T-helper 17 cell (primary cell): ENCODE data around the gene FAM13A. TPM values are rescaled to one million over a fixed set of nuclear protein-coding genes. Genes with fewer than 3 reads are reported as not detected.

Source experiments
- ATAC-seq: fragments of 150-1000 bp; cut with Tn5 transposase; 2 replicates; pipeline ENCODE4 v1.10.0; 2021; ENCODE audit warnings: mild to moderate bottlenecking, moderate library complexity
- DNase-seq, 3 donors: peaks; one replicate each; pipeline versions ENCODE4 v3.0.0 to v3.0.0-alpha.2; 2020 to 2021
- H3K9me3 ChIP-seq: one replicate; pipeline ENCODE4 v1.7.0; 2013; ENCODE audit warnings: low read length, mild to moderate bottlenecking; ENCODE audit not compliant: control insufficient read depth, poor library complexity, severe bottlenecking
- H3K27ac Mint-ChIP-seq: one replicate; pipeline ENCODE4 v1.8.0; 2022; ENCODE audit warnings: mild to moderate bottlenecking, moderate library complexity, mixed read lengths
- H3K27me3 Mint-ChIP-seq: one replicate; pipeline ENCODE4 v1.8.0; 2022; ENCODE audit warnings: mixed read lengths
- H3K36me3 Mint-ChIP-seq: one replicate; pipeline ENCODE4 v1.8.0; 2022; ENCODE audit warnings: low read depth, mixed read lengths
- H3K4me1 Mint-ChIP-seq: one replicate; pipeline ENCODE4 v1.8.0; 2022; ENCODE audit warnings: mild to moderate bottlenecking, mixed read lengths
- H3K4me3 Mint-ChIP-seq: one replicate; pipeline ENCODE4 v1.8.0; 2022; ENCODE audit warnings: mild to moderate bottlenecking, moderate library complexity, mixed read lengths
- total RNA-seq, 4 donors: library from RNA in 2 of 4; stranded (reverse) in 2 of 4; gene quantifications; one replicate each; pipeline ENCODE4 v1.2.3 and lab custom pipeline; 2022 to 2026

The FAM13A gene
- total RNA-seq, 2 donors from 2014 or later = 10.8 to 37.5 TPM

GRCh38 chr4:88761342-88761741 is 295.6 kb downstream of the FAM13A start:
- peaks cover 4% of the 10 kb centered on the region for H3K36me3 Mint-ChIP-seq
- no peaks in the 10 kb centered on the region for H3K9me3 ChIP-seq
- H3K4me3 Mint-ChIP-seq = peak overlapping the region; percentile 49
- no peak for DNase-seq
- H3K27me3 Mint-ChIP-seq = peaks cover 5% of the 10 kb centered on the region
- no peak for ATAC-seq
- H3K4me1 Mint-ChIP-seq = peaks cover 11% of the 10 kb centered on the region
- peak overlapping the region; percentile 61 for H3K27ac Mint-ChIP-seq

GRCh38 chr4:88759895-88760290 is 297.1 kb downstream of the FAM13A start:
- Mint-ChIP-seq H3K27ac (no peak overlapping the region), H3K27me3 (no peaks in the 10 kb centered on the region), H3K4me1 (peaks cover 11% of the 10 kb centered on the region), H3K4me3 (no peak overlapping the region), H3K36me3 (no peaks in the 10 kb centered on the region)
- no peak for ATAC-seq
- H3K9me3 ChIP-seq = no peaks in the 10 kb centered on the region
- no peak for DNase-seq

GRCh38 chr4:88759039-88759894 is 297.7 kb downstream of the FAM13A start:
- Mint-ChIP-seq H3K36me3 (no peaks in the 10 kb centered on the region), H3K4me1 (peaks cover 11% of the 10 kb centered on the region), H3K27me3 (no peaks in the 10 kb centered on the region), H3K27ac (peak overlapping the region; percentile 72), H3K4me3 (no peak overlapping the region)
- ATAC-seq (no peak), DNase-seq (no peak)
- no peaks in the 10 kb centered on the region for H3K9me3 ChIP-seq

GRCh38 chr4:88758264-88758663 is 298.7 kb downstream of the FAM13A start:
- Mint-ChIP-seq H3K4me1 (peaks cover 11% of the 10 kb centered on the region), H3K27ac (peak overlapping the region; percentile 72), H3K27me3 (no peaks in the 10 kb centered on the region), H3K4me3 (no peak overlapping the region), H3K36me3 (no peaks in the 10 kb centered on the region)
- no peaks in the 10 kb centered on the region for H3K9me3 ChIP-seq
- no peak for DNase-seq
- ATAC-seq = no peak

GRCh38 chr4:88757776-88758175 is 299.2 kb downstream of the FAM13A start:
- ATAC-seq = no peak
- Mint-ChIP-seq H3K36me3 (no peaks in the 10 kb centered on the region), H3K4me3 (no peak overlapping the region), H3K27ac (no peak overlapping the region), H3K4me1 (peaks cover 9% of the 10 kb centered on the region), H3K27me3 (no peaks in the 10 kb centered on the region)
- H3K9me3 ChIP-seq = no peaks in the 10 kb centered on the region
- DNase-seq = no peak

- Mint-ChIP-seq H3K4me3 (no peak overlapping the region), H3K4me1 (peaks cover 9% of the 10 kb centered on the region), H3K27me3 (no peaks in the 10 kb centered on the region), H3K36me3 (no peaks in the 10 kb centered on the region), H3K27ac (peak overlapping the region; percentile 24)
- ATAC-seq (no peak), DNase-seq (no peak)
- no peaks in the 10 kb centered on the region for H3K9me3 ChIP-seq
Measured at GRCh38 chr4:88757067-88757466, 299.9 kb downstream of the FAM13A start.

- no peak overlapping the region for H3K4me3 Mint-ChIP-seq
- H3K36me3 Mint-ChIP-seq = no peaks in the 10 kb centered on the region
- no peak for ATAC-seq
- H3K4me1 Mint-ChIP-seq = peaks cover 1% of the 10 kb centered on the region
- H3K27me3 Mint-ChIP-seq = no peaks in the 10 kb centered on the region
- H3K9me3 ChIP-seq = no peaks in the 10 kb centered on the region
- no peak for DNase-seq
- no peak overlapping the region for H3K27ac Mint-ChIP-seq
Measured at GRCh38 chr4:88756149-88756548, 300.8 kb downstream of the FAM13A start.

- Mint-ChIP-seq H3K27me3 (no peaks in the 10 kb centered on the region), H3K4me3 (no peak overlapping the region), H3K27ac (no peak overlapping the region), H3K4me1 (no peaks in the 10 kb centered on the region), H3K36me3 (no peaks in the 10 kb centered on the region)
- DNase-seq = no peak
- ATAC-seq = no peak
- H3K9me3 ChIP-seq = no peaks in the 10 kb centered on the region
Measured at GRCh38 chr4:88755454-88755853, 301.5 kb downstream of the FAM13A start.

GRCh38 chr4:88754796-88755195 is 302.2 kb downstream of the FAM13A start:
- no peak overlapping the region for H3K27ac Mint-ChIP-seq
- no peaks in the 10 kb centered on the region for H3K36me3 Mint-ChIP-seq
- no peak for DNase-seq
- no peak for ATAC-seq
- H3K4me3 Mint-ChIP-seq = no peak overlapping the region
- H3K27me3 Mint-ChIP-seq = no peaks in the 10 kb centered on the region
- H3K9me3 ChIP-seq = no peaks in the 10 kb centered on the region
- no peaks in the 10 kb centered on the region for H3K4me1 Mint-ChIP-seq

- H3K36me3 Mint-ChIP-seq = no peaks in the 10 kb centered on the region
- ATAC-seq = no peak
- no peak overlapping the region for H3K4me3 Mint-ChIP-seq
- peak overlapping the region; percentile 34 for H3K27ac Mint-ChIP-seq
- no peaks in the 10 kb centered on the region for H3K4me1 Mint-ChIP-seq
- no peak for DNase-seq
- H3K9me3 ChIP-seq = no peaks in the 10 kb centered on the region
- H3K27me3 Mint-ChIP-seq = no peaks in the 10 kb centered on the region
Measured at GRCh38 chr4:88753658-88754571, 303.1 kb downstream of the FAM13A start.

- no peak for DNase-seq
- H3K27me3 Mint-ChIP-seq = no peaks in the 10 kb centered on the region
- H3K27ac Mint-ChIP-seq = peak overlapping the region; percentile 34
- no peaks in the 10 kb centered on the region for H3K9me3 ChIP-seq
- no peak overlapping the region for H3K4me3 Mint-ChIP-seq
- H3K36me3 Mint-ChIP-seq = no peaks in the 10 kb centered on the region
- no peaks in the 10 kb centered on the region for H3K4me1 Mint-ChIP-seq
- no peak for ATAC-seq
Measured at GRCh38 chr4:88752754-88753153, 304.2 kb downstream of the FAM13A start.

- H3K9me3 ChIP-seq = no peaks in the 10 kb centered on the region
- no peak for ATAC-seq
- no peak for DNase-seq
- no peak overlapping the region for H3K4me3 Mint-ChIP-seq
- no peaks in the 10 kb centered on the region for H3K27me3 Mint-ChIP-seq
- H3K36me3 Mint-ChIP-seq = no peaks in the 10 kb centered on the region
- H3K27ac Mint-ChIP-seq = no peak overlapping the region
- H3K4me1 Mint-ChIP-seq = no peaks in the 10 kb centered on the region
Measured at GRCh38 chr4:88752076-88752463, 304.9 kb downstream of the FAM13A start.

GRCh38 chr4:88751258-88752075 is 305.5 kb downstream of the FAM13A start:
- DNase-seq (no peak), ATAC-seq (no peak)
- no peak overlapping the region for H3K27ac Mint-ChIP-seq
- H3K9me3 ChIP-seq = no peaks in the 10 kb centered on the region
- no peak overlapping the region for H3K4me3 Mint-ChIP-seq
- no peaks in the 10 kb centered on the region for H3K36me3 Mint-ChIP-seq
- H3K4me1 Mint-ChIP-seq = no peaks in the 10 kb centered on the region
- no peaks in the 10 kb centered on the region for H3K27me3 Mint-ChIP-seq
